HFFc6 (cell line): ENCODE results near the gene THAP5. TPM values are rescaled to one million over a fixed set of nuclear protein-coding genes. Genes with fewer than 3 reads are reported as not detected.
"Not testable (repeated sequence)": the region's sequence is repeated elsewhere in the genome, so short reads cannot be mapped to it uniquely, and the experiment has no call there.

Experiments used
- DNase-seq: peaks from one replicate; pipeline ENCODE4 v3.0.0-alpha.2; 2018
- H3K27ac Mint-ChIP-seq: 2 replicates; pipeline ENCODE4 v1.8.0; 2020; ENCODE audit warnings: mild to moderate bottlenecking, mixed read lengths
- H3K27me3 Mint-ChIP-seq: 2 replicates; pipeline ENCODE4 v1.8.0; 2021; ENCODE audit warnings: mild to moderate bottlenecking, moderate library complexity, mixed read lengths; ENCODE audit not compliant: insufficient read depth
- H3K36me3 Mint-ChIP-seq: 2 replicates; pipeline ENCODE4 v1.8.0; 2021; ENCODE audit warnings: low read depth, mixed read lengths
- H3K4me1 Mint-ChIP-seq: 2 replicates; pipeline ENCODE4 v1.8.0; 2020; ENCODE audit warnings: low read depth, mixed read lengths
- H3K4me3 Mint-ChIP-seq: 2 replicates; pipeline ENCODE4 v1.8.0; 2020; ENCODE audit warnings: mild to moderate bottlenecking, moderate library complexity, mixed read lengths
- H3K9me3 Mint-ChIP-seq: 2 replicates; pipeline ENCODE4 v1.8.0; 2020; ENCODE audit warnings: mild to moderate bottlenecking, mixed read lengths
- total RNA-seq, 6 experiments: library from RNA; stranded (reverse); fragmentation: NEBNext Ultra II Directional; extraction: Animal tissue kit (Norgen Biotek cat#: 25700); gene quantifications; 2 replicates in 1 of 6; 3 replicates in 5 of 6; pipeline ENCODE4 v1.2.3, GENCODE V29; 2021
- TF ChIP-seq, protein P1 (sequence below): fragments of 200-600 bp; sonication (generic); IDR thresholded peaks from 2 replicates; pipeline ENCODE4 v1.5.0; 2021; ENCODE audit warnings: antibody characterized with exemption, mild to moderate bottlenecking

Gene THAP5
- total RNA-seq, 6 experiments from 2014 or later, result 20.2 to 26.3 (median 24.5) TPM

DNA sequence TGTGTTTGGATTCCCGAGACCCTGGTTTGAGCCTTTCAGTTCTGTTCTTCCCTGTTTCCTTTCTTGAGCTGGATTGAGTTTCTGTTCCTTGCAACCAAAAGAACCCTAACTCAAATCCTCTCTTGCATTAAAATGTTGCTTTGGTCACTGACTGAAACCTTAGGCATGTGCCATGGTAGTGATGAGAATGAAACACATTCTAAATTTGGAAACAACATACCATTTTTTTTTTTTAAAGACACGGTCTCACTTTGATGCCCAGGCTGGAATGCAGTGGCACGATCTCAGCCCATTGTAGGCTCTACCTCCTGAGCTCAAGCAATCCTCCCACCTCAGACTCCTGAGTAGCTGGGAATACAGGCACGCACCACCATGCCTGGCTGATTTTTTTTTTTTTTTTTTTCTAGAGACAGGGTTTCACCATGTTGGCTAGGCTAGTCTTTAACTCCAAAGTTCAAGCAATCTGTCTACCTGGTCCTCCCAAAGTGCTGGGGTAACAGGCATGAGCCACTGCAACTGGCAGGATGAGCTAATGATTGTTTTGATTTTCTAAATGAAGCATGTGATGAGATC lies 8.4 kb downstream of the THAP5 start:
- Mint-ChIP-seq H3K27ac (peak overlapping the region; percentile 43), H3K4me1 (peaks cover 18% of the 10 kb centered on the region), H3K36me3 (peaks cover 54% of the 10 kb centered on the region), H3K27me3 (no peaks in the 10 kb centered on the region; the same call in 1 of the 2 replicates), H3K9me3 (peaks cover 12% of the 10 kb centered on the region), H3K4me3 (0 out of 2 replicates have a peak overlapping the region, but pooled peaks have one; percentile 23)
- TF ChIP-seq, protein P1, sequence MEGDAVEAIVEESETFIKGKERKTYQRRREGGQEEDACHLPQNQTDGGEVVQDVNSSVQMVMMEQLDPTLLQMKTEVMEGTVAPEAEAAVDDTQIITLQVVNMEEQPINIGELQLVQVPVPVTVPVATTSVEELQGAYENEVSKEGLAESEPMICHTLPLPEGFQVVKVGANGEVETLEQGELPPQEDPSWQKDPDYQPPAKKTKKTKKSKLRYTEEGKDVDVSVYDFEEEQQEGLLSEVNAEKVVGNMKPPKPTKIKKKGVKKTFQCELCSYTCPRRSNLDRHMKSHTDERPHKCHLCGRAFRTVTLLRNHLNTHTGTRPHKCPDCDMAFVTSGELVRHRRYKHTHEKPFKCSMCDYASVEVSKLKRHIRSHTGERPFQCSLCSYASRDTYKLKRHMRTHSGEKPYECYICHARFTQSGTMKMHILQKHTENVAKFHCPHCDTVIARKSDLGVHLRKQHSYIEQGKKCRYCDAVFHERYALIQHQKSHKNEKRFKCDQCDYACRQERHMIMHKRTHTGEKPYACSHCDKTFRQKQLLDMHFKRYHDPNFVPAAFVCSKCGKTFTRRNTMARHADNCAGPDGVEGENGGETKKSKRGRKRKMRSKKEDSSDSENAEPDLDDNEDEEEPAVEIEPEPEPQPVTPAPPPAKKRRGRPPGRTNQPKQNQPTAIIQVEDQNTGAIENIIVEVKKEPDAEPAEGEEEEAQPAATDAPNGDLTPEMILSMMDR, result no peak
- DNase-seq, result peak; percentile 31

DNA sequence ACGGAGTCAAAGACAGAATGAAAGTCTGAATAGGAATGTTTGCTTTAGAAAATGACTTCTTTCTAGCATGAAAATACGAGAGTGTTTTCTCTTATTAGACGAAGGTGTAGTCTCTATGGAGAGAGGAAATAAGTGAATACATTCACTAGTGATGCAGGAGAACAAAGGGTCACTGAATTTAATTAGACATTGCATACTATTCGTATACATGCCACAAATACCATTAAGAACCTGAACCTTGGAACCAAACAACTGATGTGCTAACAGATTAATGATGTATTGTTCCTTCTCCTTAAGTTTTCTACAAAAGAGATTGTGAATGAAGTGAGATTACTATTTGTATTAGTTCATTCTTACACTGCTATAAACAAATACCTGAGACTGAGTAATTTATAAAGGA lies 10.3 kb downstream of the THAP5 start:
- Mint-ChIP-seq H3K4me1 (peaks cover 18% of the 10 kb centered on the region), H3K36me3 (peaks cover 42% of the 10 kb centered on the region), H3K27ac (no peak overlapping the region), H3K4me3 (no peak overlapping the region), H3K27me3 (no peaks in the 10 kb centered on the region; the same call in 1 of the 2 replicates), H3K9me3 (peaks cover 12% of the 10 kb centered on the region)
- TF ChIP-seq, protein P1, result no peak
- no peak for DNase-seq

DNA sequence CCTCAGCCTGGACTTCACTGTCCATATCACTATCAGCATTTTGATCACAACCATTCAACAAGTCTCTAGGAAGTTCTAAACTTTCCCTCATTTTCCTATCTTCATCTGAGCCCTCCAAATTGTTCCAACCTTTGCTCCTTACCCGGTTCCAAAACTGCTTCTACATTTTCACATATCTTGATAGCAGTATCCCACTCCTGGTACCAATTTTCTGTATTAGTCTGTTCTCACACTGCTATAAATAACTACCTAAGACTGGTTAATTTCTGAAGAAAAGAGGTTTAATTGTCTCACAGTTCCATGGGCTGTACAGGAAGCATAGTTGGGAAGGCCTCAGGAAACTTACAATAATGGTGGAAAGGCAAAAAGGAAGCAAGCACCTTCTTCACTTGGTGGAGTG lies 11.9 kb downstream of the THAP5 start:
- DNase-seq, result no peak
- no peaks in the 10 kb centered on the region; the same call in 1 of the 2 replicates for H3K27me3 Mint-ChIP-seq
- TF ChIP-seq, protein P1, result no peak
- H3K9me3 Mint-ChIP-seq, result peaks cover 12% of the 10 kb centered on the region
- H3K27ac Mint-ChIP-seq, result no peak overlapping the region
- no peak overlapping the region for H3K4me3 Mint-ChIP-seq
- H3K36me3 Mint-ChIP-seq, result peaks cover 38% of the 10 kb centered on the region
- H3K4me1 Mint-ChIP-seq, result peaks cover 18% of the 10 kb centered on the region

DNA sequence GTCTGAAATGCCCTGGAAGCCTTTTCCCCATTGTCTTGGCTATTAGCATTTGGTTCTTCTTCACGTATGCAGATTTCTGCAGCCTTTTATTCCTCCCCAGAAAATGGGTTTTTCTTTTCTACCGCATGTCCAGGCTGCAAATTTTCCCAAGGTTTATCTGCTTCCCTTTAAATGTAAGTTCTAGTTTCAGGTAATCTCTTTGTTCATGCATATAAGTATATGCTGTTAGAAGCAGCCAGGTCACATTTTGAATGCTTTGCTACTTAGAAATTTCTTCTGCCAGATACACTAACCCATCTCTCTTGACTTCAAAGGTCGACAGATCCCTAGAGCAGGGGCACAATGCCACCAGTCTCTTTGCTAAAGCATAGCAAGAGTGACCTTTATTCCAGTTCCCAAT lies 12.3 kb downstream of the THAP5 start:
- Mint-ChIP-seq H3K27ac (no peak overlapping the region), H3K27me3 (no peaks in the 10 kb centered on the region; the same call in 1 of the 2 replicates), H3K4me3 (no peak overlapping the region), H3K36me3 (peaks cover 35% of the 10 kb centered on the region), H3K9me3 (peaks cover 12% of the 10 kb centered on the region), H3K4me1 (peaks cover 18% of the 10 kb centered on the region)
- TF ChIP-seq, protein P1, result no peak
- no peak for DNase-seq

DNA sequence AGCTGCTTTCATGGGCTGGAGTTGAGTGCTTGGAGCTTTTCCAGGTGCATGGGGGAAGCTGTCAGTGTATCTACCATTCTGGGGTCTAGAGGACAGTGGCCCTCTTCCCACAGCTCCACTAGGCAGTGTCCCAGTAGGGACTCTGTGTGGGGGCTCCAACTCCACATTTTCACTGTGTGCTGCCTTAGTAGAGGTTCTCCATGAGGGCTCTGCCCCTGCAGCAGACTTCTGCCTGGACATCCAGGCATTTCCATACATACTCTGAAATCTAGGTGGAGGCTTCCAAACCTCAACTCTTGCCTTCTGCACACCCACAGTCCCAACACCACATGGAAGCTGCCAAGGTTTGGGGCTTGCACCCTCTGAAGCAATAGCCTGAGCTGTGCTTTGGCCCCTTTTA lies 12.8 kb downstream of the THAP5 start:
- not testable (repeated sequence) for H3K4me3 Mint-ChIP-seq, H3K27ac Mint-ChIP-seq, H3K27me3 Mint-ChIP-seq, DNase-seq
- peaks cover 12% of the 10 kb centered on the region for H3K9me3 Mint-ChIP-seq
- peaks cover 16% of the 10 kb centered on the region for H3K4me1 Mint-ChIP-seq
- H3K36me3 Mint-ChIP-seq, result peaks cover 33% of the 10 kb centered on the region

DNA sequence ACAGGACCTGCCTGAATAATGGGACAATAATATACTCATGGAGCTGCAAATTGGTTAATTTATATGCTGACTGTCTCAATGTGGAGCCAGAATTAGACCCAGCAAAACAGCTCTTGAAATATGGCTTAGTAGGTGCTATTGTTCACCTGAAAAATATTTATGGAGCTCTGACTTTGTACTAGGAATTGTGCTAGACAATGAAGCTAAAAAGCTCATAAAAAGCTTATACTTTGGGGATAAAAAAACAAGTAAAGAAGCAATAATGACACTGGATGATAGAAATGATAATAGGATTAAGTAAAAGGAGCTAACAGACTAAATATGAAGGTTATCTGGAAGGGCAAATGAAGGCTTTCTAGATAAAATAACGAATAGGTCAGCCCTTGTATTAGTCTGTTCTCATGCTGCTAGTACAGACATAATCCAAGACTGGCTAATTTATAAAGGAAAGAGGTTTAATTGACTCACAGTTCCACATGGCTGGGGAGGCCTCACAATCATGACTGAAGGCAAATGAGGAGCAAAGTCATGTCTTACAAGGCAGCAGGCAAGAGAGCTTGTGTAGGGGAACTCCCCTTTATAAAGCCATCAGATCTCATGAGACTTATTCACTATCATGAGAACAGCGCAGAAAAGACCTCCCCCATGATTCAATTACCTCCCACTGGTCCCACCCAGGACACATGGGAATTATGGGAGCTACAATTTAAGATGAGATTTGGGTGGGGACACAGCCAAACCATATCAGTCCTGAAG lies 21.2 kb downstream of the THAP5 start:
- not testable (repeated sequence) for DNase-seq, H3K4me1 Mint-ChIP-seq, H3K27me3 Mint-ChIP-seq, H3K36me3 Mint-ChIP-seq, H3K9me3 Mint-ChIP-seq, H3K4me3 Mint-ChIP-seq, H3K27ac Mint-ChIP-seq
